ENCODE measurements around the gene WDR27.
"Not testable (repeated sequence)": the region's sequence is repeated elsewhere in the genome, so short reads cannot be mapped to it uniquely, and the experiment has no call there.

The WDR27 gene

DNA sequence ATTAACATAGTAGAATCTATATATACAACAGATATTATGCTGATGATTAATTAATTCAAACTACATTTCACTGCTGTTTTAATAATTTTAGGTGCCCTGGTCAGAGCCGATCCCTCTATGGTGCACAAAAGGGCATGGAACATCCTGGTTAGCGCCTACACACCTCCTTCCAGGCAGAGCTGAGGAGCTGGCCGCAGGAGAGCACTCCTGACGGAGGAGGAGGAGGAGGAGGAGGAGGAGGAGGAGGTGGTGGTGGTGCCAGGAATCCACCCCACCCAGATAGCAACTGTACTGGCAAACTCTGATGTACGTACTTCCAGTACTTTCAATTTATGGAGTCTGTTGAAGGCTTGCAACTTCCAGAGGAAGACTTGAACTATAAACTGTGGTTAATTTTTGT is 244.1 kb downstream of the WDR27 start:
- no peak for DNase-seq

DNA sequence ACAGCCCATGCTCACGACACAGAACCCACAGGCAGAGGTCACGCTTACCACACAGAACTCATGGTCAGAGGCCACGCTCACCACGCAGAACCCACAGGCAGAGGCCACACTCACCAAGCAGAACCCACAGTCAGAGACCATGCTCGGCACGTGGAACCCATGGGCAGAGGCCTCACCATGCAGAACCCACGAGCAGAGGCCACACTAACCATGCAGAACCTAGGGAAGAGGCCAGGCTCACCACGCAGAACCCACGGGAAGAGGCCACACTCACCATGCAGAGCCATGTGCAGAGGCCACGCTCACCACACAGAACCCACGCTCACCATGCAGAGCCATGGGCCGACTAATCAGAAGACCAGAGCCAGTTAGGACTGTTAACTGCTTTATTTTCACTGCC is 245.0 kb downstream of the WDR27 start:
- no peak for DNase-seq

DNA sequence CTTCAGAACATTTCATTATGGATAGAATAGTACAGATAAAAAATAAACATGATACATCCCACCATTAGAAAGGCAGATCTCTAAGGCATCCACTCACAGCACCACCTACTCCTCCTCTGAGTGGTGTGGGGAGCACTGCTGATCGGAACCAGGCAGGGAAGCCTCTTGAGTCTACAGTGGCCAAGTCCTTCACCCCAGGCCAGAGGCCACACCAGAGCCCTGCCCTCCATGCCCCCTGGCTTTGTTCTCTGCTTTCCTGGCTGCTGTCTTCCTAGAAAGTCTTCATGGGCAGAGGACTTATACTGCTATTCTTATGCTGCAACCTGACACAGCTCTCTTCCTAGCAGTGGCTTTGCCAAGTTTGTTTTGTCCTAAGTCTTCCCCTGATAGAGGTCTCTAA is 246.4 kb downstream of the WDR27 start:
- no peak for DNase-seq

DNA sequence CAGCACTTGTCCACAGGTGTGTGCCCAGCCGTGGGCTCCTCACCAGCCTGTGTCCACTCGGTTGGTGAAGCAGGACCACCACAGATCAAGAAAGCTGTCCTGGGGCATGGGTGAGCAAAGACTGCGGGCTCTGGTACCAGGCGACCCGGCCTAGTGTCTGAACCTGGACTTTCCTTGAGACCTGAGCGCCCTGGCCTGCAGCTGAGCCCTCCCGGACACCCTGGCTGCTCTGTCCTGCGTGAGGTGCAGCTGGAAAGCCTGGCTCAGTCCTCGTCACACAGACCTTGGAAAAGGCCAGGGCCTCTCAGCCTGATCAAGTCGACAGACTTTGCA is 247.0 kb downstream of the WDR27 start:
- no peak for DNase-seq

DNA sequence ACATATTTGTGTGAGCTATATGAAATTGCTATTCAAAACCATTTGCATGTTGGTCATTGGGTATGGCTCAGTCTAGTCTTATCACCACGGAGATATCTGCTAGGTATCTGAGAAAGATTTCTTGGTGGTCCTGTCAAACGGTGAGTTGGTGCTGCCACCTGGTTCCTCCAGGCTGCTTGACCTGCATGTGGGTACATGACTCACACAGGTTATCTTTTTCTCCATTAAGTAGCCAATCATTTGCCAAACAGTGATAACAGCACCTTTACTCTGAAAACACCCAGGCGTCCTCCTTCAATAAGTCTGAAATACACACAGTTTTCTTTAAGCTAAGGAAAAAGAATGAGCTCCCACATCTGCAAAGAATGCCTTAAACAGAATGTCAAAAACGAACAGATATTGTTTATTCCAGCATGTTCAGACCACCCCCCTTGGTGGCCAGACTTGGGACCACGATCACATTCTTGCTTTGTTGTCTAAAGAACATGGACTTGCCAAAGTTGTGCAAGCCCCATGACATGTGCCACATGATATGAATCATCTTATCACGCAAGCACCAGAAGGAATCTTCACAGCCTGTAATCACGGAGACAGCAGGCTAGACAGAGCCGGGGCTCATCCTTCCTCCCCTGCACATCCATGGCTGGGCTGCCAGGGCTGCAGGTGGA is 247.5 kb downstream of the WDR27 start:
- no peak for DNase-seq

DNA sequence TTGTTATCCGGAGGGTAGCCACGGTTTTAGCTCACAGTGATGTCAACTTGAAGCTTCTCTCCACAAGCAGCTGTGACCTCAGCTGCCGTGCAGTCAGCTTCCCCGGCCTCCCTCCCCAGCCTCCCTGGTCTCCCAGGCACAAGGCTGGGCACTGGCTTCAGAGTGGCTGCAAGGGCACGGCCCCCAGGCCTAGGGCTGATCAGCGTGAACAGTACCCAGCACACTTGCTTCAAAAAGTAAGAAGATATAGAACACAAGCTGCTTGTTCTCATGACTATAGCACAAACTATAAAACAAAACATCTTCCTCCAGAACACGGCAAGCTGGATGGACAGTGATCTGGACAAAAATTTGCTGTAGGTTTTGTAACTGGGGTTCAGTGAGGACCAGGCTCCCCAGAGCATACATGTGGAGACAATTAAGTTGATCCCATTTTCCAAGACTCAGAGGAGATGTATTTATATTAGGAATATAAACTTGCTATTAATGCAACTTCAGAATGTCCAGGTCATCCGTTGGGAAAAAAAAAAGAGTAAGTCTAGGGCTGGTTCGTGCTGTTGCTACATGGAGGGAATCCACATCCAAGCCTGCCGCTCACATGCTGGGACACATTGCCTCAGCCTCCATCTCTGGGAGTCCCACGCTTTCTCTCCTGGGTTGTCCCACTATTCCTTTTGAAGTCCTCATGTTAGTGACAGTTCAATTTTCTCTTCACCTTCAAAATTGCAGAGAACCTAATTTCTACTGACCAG is 248.8 kb downstream of the WDR27 start:
- DNase-seq: no peak

DNA sequence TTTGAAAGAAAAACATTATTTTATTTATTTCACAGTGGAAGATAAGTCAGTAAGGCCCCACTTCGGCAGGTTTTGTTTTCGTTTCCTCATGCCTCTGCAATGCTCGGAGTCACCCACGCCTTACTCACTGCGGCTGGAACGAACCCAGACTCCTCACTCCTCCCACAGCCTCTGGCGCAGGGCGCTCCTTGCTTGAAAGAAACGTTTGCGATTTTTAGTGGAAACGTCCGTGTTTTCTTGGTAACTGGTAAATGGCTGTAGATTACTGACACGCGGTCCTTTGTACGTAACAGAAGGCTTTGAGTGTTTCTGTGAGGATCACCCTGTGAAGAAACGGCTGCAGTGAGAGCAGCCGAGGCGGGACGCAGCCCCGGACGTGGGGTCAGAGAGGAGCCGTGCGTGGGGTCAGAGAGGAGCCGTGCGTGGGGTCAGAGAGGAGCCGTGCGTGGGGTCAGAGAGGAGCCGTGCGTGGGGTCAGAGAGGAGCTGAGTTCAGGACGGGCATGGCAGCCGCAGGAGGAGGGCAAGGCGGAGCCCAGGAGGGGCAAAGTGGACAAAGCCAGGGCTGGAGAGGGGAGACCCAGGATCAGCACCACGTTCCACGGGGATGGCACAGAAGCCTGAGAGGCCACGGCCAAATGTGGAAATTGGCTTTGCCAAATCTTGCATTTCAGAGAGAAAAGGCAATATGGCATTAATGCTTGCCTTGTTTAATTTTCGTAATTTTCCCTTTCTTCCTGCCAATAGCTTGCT is 249.5 kb downstream of the WDR27 start:
- no peak for DNase-seq

DNA sequence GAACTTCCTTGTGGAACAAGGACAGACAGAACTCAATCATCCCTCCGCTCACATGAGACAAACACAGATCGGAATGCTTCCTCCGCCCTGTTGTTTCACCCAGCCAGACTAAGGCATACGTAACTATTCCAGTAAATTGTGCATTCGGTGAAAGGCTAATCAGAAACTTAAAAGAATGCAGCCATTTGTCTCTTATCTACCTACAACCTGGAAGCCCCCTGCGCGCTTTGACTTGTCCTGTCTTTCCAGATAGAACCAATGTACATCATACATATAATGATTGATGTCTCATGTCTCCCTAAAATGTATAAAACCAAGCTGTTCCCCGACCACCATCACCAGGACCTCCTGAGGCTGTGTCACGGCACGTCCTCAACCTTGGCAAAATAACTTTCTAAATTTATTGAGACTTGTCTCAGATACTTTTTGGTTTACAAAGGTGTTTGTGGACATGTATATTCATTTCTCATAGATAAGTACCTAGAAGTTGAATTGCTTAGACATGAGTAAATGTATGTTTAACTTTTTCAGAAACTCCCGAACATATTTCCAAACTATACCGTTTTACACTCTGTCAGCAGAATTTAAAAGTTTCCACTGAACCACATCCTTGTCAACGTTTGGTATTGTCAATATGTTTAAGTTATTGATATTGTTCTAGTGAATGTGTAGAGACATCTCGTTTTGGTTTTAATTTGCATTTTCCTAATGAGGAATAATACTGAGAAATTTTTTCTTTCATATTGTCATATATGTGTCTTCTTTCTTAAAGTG is 250.6 kb downstream of the WDR27 start:
- no peak for DNase-seq

DNA sequence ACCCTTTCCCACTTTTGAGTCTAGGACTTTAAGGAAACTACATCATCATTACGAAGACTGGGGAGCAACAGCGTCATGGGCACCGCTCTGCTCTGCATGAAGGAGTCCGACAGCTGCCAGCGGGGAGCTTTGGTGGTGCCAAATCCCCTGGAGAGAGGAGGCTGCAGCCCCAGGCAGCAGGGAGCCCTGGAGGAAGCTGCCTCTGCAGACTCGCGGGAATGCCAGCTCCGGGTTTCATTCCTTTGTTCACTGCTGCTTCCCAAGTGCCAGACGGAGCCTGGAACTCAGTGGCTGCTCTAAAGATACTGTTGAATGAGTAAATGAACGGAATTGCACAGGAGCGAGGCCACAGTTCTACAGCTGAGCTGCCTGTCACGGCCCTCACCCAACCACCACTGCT is 251.7 kb downstream of the WDR27 start:
- DNase-seq: no peak

DNA sequence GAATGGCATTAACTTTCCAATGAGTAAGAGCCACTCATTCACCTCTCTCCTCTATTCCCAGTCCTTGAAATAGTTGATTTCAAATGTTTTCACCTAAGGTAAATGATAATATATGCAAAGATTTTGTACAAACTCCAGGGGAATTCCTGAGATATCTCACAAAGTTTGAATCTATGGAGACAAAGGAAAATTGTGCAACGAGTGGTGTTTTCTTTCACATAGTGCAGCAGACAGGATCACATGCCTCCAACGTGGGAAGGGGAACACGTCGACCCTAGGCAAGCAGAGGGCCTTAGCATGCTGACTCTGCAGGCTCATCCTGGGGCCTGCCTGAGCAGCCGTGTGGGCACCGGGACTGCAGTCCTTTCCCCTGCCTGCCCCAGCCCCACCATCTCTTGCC is 252.6 kb downstream of the WDR27 start:
- DNase-seq: no peak

DNA sequence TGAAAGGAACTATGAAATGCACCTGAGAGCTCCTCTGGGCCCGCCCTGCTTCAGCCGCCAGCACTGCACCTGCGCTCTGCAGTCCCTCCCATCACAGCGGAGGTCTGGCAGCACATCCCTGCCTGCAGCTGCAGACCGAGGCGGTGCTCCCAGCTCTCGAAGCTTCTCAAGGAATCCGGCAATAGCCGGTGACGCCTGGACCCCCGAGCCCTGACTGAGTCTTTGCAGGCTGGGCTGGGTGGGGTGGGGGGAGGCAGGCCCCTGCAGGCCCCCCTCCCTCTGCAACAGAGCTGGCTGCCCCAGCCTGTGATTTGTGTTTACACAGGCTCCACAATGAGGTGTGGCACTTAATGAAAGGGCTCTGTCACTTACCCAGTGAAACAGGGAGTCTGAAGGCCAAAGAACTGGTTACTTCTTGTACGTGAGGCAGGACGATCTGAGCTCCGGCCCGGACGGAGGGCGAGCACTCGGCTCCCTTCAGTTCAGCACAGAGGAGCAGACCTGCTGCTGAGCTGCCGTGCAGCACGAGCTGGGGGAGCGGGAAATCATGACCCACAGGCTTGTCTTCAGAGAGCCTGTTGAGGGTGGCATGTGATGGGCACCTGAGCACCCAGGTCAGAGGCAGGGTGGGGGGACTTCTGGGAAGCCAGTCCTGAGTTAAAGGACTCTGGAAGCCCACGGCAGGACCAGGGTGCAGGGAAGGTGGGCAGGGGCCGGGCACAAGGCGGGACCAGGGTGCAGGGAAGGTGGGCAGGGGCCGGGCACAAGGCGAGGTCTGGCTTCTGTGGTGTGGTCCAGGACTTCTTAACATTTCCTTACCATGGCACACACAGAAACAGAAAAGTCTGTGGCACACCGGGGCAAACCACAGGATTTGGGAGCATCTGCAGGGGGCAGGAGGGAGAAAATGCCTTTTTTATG is 255.9 kb downstream of the WDR27 start:
- DNase-seq: no peak

DNA sequence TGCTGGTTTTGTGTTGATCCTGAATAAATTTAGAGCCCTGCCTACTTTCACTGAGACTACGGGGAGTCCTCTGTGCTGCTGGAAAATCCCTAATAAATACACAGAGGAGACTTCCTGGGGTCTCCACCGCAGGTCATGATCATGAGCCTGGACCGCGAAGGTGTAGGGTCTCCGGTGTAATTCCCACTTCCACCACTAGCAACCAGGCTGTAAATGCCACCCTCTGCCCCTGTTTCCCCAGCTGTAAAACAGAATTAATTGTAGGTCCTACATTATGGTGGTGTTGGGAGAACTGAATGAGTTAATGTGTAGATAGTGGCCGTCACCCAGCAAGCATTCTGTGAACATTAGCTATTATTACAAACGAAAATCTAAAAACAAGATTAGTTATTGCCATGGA is 256.6 kb downstream of the WDR27 start:
- no peak for DNase-seq

DNA sequence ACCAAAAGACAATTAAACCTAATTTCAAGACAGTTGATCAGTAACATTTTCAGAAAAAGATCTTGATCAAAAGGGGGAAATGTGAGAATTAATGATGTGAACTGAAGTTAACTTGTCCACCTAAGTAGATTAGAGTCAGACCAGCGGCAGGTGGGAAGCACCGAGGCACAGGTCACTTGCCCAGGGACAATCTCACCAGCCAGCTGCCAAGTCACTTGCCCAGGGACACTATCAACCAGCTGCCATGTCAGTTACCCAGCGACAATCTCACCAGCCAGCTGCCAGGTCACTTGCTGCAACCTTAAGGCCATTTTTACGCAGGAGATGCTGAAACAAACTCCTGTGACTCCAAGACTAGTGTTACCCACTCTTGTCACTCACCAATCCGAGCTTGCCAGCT is 260.5 kb downstream of the WDR27 start:
- DNase-seq: no peak

DNA sequence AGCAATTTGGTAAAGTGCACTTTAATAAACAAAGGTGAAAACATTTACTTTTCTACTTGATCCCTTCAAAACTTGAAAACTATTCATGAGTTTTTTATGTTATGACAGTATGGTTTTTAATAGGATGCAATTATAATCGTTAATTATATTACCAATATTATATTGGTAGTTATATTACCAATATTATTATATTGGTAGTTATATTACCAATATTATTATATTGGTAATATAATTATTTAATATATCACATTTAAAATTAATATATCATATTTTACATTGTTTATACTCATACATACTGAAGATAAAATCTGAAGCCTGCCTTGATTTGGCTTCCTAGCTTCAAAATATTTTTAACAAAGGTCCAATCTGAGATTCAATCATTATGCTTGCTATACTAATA is 262.1 kb downstream of the WDR27 start:
- DNase-seq: no peak

DNA sequence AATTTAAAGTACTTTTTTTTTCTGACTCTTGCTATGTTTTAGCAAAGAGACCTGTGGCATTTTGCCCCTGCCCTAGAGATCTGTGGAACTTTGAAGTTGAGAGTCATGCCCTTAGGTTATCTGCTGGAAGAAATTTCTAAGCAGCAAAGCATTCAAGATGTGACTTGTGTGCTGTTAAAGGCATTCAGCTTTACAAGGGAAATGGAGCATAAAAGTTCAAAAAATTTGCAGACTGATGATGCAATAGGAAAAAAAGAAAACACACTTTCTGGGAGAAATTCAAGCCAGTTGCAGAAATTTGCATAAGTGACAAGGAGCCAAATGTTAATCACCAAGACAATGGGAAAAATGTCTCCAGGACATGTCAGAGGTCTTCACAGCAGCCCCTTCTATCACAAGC is 267.3 kb downstream of the WDR27 start:
- DNase-seq: not testable (repeated sequence)

DNA sequence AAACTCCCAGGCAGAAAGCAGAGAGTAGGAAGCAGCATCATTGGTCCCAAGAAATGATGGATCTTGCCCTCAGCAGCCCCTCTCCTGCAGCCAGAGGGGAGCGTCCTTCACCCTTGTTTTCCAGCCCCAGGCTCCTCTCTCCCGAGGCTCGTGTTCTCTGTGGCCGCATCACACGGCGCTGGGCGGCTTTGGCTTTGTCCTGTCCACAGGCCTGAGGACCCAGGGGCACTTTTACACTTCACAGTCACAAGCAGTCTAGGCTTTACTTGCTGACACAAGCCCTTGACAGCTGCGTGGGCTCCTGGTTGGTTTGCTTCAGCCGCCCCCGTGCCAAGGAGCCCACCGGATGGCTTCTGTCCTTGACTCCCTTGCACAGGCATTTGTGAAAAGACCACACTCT is 272.8 kb downstream of the WDR27 start:
- no peak for DNase-seq

DNA sequence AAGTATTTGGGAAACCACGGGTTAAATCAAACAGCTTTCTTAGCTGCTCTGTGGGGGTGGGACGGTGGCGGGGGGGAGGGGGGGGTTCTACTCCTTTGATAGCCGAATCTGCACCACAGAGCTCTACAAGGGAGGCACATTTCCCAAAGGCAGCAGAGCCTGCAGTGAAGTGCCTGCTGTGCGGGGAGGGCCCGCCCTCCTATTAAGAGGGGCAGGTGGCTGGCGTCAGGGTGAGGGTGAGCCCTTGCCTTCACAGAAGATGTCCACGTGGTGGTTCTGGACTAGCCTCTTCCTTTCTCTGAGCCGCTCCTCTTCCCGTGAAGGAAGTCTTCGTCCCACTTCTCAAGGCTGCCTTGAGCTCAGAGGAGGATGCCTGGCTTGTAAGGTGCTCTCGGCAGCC is 273.3 kb downstream of the WDR27 start:
- no peak for DNase-seq

DNA sequence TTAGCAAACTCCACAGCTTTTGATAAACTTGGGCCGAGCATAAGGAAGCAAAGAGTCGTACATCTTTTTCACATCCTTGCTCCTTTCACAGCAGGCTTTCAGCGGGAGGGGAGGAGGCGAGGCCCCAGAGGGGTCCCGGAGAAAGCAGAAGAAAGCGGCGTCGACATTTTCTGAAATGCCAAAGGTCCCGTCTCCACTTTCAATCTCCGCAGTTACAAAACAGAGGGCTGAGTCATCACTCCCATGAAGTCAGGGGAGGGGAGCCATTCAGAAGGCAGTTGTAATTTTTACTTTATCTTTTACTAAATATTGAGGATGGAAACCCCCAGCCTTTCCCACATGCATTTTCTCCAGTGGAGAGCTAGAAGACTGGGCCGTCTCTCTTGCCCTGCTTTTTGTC is 274.0 kb downstream of the WDR27 start:
- DNase-seq: no peak

DNA sequence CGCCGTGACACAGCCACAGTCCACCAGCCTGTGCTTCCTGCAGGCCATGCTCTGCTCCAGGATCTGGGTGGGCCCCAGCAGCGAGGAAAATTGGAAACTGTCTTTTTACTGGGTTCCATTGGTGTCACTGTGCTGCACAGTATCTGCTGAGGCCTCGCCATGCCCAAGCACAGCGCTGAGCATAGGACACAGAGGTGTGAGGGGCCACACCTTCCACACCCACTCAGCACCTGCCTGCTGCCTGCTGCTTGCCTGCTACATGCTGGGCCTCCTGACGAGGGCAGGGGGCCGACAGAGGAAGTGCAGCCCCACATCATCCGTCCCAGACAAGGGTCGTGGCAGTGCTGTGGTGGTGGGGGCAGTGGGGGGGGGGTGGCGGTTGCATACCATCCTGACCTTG is 275.2 kb downstream of the WDR27 start:
- DNase-seq: no peak

DNA sequence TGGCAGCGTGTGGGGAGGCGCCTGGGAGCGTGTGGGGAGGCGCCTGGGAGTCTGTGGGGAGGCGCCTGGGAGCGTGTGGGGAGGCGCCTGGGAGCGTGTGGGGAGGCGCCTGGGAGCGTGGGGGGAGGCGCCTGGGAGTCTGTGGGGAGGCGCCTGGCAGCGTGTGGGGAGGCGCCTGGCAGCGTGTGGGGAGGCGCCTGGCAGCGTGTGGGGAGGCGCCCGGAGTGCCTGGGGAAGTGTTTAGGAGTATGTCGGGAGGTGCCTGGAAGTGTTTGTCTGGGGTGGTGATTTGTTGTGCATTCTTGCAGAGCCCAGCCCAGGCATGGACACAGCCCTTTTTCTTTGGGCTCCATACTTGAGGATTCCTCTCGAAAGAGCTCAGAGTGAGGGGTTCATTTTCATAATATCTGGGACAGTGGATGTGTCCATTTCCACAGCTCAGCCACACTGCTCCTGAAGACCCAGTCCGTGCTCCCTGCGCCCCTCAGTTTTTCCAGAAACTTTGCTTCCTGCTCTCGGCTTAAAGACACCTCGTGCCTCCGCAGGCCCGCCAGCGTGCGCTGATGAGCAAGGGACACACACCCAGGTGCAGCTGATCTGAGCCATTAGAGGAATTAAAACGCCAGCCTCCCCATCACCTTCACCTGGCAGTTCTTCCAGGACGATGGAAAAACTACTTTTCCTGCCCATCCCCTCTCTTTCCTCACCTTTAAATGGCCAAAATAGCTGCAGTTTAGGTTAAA is 276.0 kb downstream of the WDR27 start:
- no peak for DNase-seq

DNA sequence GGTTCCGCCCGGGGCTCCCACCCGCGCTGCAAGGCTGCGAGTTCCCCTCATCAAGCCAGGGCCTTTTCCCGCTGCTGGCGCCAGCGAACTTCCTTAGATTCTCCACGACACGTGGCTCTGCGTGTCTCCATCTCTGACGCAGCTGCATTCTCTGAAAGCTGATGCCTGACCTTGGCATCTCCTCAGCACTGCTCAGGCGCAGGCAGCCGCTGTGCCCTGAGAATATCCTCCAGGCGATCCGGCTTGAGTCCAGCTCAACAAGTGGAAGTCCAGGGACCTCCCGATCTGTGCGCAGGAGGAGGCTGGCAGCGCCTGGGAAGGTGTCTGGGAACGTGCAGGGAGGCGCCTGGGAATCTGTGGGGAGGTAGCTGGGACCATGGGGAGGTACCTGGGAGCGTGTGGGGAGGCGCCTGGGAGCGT is 277.0 kb downstream of the WDR27 start:
- no peak for DNase-seq
